ENCODE measurements around the gene PRR12.

Gene PRR12

GRCh38 chr19:49596954-49597702, 6.1 kb downstream of the PRR12 start:
- ChIA-PET POLR2A (no interaction called here), CTCF (no interaction called here)
- no peak for DNase-seq (ENCODE audit: extremely low spot score)
- TF ChIP-seq CTCF (IDR thresholded peaks at IDR 0.05; ENCODE audit: control extremely low read depth, extremely low read depth, low read depth, missing control alignments): no peak

GRCh38 chr19:49597703-49597974, 6.7 kb downstream of the PRR12 start:
- CTCF ChIA-PET: interaction anchor here (1.4 kb wide), 1 partner anchor 27 kb away, joined by 3 read pairs; no protein-coding TSS in a partner anchor
- no peak for TF ChIP-seq CTCF (IDR thresholded peaks at IDR 0.05; ENCODE audit: control extremely low read depth, extremely low read depth, low read depth, missing control alignments)
- POLR2A ChIA-PET: interaction anchor here (0.6 kb wide), 1 partner anchor 719 kb away, joined by 3 read pairs; no protein-coding TSS in a partner anchor
- DNase-seq (ENCODE audit: extremely low spot score): no peak

- no peak for DNase-seq (ENCODE audit: extremely low spot score)
- no peak for TF ChIP-seq CTCF (IDR thresholded peaks at IDR 0.05; ENCODE audit: control extremely low read depth, extremely low read depth, low read depth, missing control alignments)
- ChIA-PET POLR2A (interaction anchor here (0.7 kb wide), 1 partner anchor 42 kb away, joined by 3 read pairs; no protein-coding TSS in a partner anchor), CTCF (no interaction called here)
These were observed 8.7 kb downstream of the PRR12 start for GRCh38 chr19:49599378-49600295.

- ChIA-PET CTCF (no interaction called here), POLR2A (no interaction called here)
- DNase-seq (ENCODE audit: extremely low spot score): no peak
- TF ChIP-seq CTCF (IDR thresholded peaks at IDR 0.05; ENCODE audit: control extremely low read depth, extremely low read depth, low read depth, missing control alignments): no peak
These were observed 10.6 kb downstream of the PRR12 start for GRCh38 chr19:49601482-49602038.

GRCh38 chr19:49602806-49603205, 11.8 kb downstream of the PRR12 start:
- ChIA-PET POLR2A (no interaction called here), CTCF (no interaction called here)
- TF ChIP-seq CTCF (IDR thresholded peaks at IDR 0.05; ENCODE audit: control extremely low read depth, extremely low read depth, low read depth, missing control alignments): no peak
- DNase-seq (ENCODE audit: extremely low spot score): no peak

DNA sequence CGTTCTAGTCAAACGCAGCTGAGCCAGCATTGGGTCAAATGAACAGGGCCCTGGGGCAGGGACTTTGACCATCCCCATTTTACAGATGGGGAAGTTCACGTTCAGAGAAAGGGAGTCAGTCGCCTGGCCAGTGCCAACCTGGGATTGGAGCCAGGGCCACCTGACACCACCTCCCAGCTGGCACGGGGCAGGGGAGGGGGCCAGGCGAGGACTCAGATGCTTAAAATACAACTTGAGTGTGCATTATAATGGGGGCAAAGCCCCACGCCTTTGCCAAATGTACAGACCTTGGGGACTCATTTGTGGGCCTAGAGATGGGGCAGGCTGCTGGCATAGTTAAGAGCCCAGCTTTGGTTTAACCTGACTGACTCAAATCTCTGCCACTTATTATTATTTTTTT, 14.6 kb downstream of the PRR12 start:
- TF ChIP-seq CTCF (IDR thresholded peaks at IDR 0.05; ENCODE audit: control extremely low read depth, extremely low read depth, low read depth, missing control alignments): no peak
- ChIA-PET CTCF (no interaction called here), POLR2A (no interaction called here)
- no peak for DNase-seq (ENCODE audit: extremely low spot score)
